ENCODE measurements around the gene FCER2.

DNA sequence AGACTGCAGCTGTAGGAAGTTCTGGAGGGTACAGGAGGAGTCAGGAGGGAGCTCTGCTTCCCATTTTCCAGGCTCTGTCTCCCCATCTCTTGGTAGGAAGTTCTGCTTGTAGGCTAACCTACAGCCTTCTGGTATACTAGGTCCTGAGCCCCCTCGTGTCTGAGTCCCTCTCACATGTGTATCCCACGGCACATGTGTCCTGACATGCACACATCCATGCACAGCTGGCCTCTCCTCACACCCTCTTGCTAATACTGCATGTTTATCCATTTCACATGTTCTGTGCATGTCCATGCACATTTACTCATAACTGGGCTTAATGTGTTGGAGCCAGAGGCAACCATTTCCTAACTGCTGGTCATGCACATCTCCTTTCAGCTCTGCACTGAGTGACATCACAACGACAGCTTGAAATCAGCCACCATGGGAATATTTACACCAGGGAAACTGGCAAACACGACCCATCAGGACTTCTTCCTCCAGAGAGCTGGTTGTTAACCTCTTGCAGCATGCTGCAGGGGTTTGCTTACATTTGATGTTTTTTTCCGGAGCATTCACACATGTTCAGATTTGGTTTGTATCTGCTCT, 42.4 kb upstream of the FCER2 start:
- TF ChIP-seq, protein P1, sequence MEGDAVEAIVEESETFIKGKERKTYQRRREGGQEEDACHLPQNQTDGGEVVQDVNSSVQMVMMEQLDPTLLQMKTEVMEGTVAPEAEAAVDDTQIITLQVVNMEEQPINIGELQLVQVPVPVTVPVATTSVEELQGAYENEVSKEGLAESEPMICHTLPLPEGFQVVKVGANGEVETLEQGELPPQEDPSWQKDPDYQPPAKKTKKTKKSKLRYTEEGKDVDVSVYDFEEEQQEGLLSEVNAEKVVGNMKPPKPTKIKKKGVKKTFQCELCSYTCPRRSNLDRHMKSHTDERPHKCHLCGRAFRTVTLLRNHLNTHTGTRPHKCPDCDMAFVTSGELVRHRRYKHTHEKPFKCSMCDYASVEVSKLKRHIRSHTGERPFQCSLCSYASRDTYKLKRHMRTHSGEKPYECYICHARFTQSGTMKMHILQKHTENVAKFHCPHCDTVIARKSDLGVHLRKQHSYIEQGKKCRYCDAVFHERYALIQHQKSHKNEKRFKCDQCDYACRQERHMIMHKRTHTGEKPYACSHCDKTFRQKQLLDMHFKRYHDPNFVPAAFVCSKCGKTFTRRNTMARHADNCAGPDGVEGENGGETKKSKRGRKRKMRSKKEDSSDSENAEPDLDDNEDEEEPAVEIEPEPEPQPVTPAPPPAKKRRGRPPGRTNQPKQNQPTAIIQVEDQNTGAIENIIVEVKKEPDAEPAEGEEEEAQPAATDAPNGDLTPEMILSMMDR (conservative IDR thresholded peaks at IDR 0.05; ENCODE audit: low read depth, low read length), result no peak
- no peak for TF ChIP-seq POLR2A (IDR thresholded peaks at IDR 0.05; ENCODE audit: low read depth, low read length)
- TF ChIP-seq SMC3 (IDR thresholded peaks at IDR 0.05; ENCODE audit: low read depth, low read length), result no peak
- TF ChIP-seq RAD21 (IDR thresholded peaks at IDR 0.05; ENCODE audit: low read length), result no peak
- TF ChIP-seq, protein P2, sequence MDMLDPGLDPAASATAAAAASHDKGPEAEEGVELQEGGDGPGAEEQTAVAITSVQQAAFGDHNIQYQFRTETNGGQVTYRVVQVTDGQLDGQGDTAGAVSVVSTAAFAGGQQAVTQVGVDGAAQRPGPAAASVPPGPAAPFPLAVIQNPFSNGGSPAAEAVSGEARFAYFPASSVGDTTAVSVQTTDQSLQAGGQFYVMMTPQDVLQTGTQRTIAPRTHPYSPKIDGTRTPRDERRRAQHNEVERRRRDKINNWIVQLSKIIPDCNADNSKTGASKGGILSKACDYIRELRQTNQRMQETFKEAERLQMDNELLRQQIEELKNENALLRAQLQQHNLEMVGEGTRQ (IDR thresholded peaks at IDR 0.05; ENCODE audit: low read depth, low read length), result no peak
- TF ChIP-seq RCOR1 (IDR thresholded peaks at IDR 0.05; ENCODE audit: insufficient replicate concordance, low read length), result no peak
